SK-N-SH (cell line): ENCODE results near the gene S100A9. TPM values are rescaled to one million over a fixed set of nuclear protein-coding genes. Genes with fewer than 3 reads are reported as not detected.

Source experiments
- CTCF ChIA-PET: fragments of 300-600, 350-600 bp; formaldehyde crosslinking; extraction: SDS; loops from one replicate; lab custom pipeline; 2021; lab: Yijun Ruan, JAX
- POLR2A ChIA-PET: fragments of 350-600 bp; sonication (Branson Sonifier 250); formaldehyde crosslinking; extraction: SDS; loops from one replicate; lab custom pipeline; 2020; ENCODE audit warnings: antibody characterized with exemption, inconsistent platforms; lab: Yijun Ruan, JAX
- DNase-seq: peaks from one replicate; pipeline ENCODE4 v3.0.0; 2012
- H2AFZ ChIP-seq: fragments of 200-600 bp; sonication (generic); 2 replicates; pipeline ENCODE4 v1.8.1; 2016; ENCODE audit warnings: antibody characterized with exemption, mild to moderate bottlenecking, low read depth
- H3F3A ChIP-seq: fragments of 200-600 bp; sonication (generic); replicated peaks from 2 replicates; pipeline ENCODE3; 2016; ENCODE audit warnings: antibody characterized with exemption, mild to moderate bottlenecking; ENCODE audit not compliant: insufficient read depth
- H3K27ac ChIP-seq, 2 experiments: fragments of 200-500 bp in 1 of 2; fragments of 200-600 bp in 1 of 2; sonication (Bioruptor generic) in 1 of 2; sonication (generic), shearing (Covaris generic) in 1 of 2; 2 replicates each; pipeline versions ENCODE4 v1.5.1 to v1.6.1; 2014 to 2016; ENCODE audit warnings: low read depth in 2 of 2, inconsistent platforms in 1 of 2, low read length in 1 of 2, mild to moderate bottlenecking in 1 of 2, mixed read lengths in 1 of 2
- H3K27me3 ChIP-seq: fragments of 200-600 bp; sonication (generic), shearing (Covaris generic); 2 replicates; pipeline ENCODE4 v1.6.1; 2016; ENCODE audit warnings: mixed run types; ENCODE audit not compliant: insufficient read depth
- H3K36me3 ChIP-seq, 2 experiments: fragments of 200-500 bp in 1 of 2; fragments of 200-600 bp in 1 of 2; sonication (Bioruptor generic) in 1 of 2; sonication (generic) in 1 of 2; replicated peaks in 1 of 2; 2 replicates each; pipeline versions ENCODE3 to v1.5.1; 2014 to 2016; ENCODE audit warnings: low read length in 1 of 2, mild to moderate bottlenecking in 1 of 2; ENCODE audit not compliant: insufficient read depth in 2 of 2, control insufficient read depth in 1 of 2
- H3K4me1 ChIP-seq, 2 experiments: fragments of 200-500 bp in 1 of 2; fragments of 200-600 bp in 1 of 2; sonication (Bioruptor generic) in 1 of 2; sonication (generic), shearing (Covaris generic) in 1 of 2; 2 replicates each; pipeline versions ENCODE4 v1.5.1 to v1.6.1; 2014 to 2016; ENCODE audit warnings: low read depth in 1 of 2, low read length in 1 of 2, mixed run types in 1 of 2; ENCODE audit not compliant: insufficient read depth in 2 of 2, control insufficient read depth in 1 of 2
- H3K4me2 ChIP-seq: fragments of 200-600 bp; sonication (generic), shearing (Covaris generic); 2 replicates; pipeline ENCODE4 v1.6.1; 2017; ENCODE audit warnings: mixed run types
- H3K4me3 ChIP-seq, 2 experiments: fragments of 200-500 bp in 1 of 2; fragments of 200-600 bp in 1 of 2; sonication (Bioruptor generic) in 1 of 2; sonication (generic), shearing (Covaris generic) in 1 of 2; 2 replicates each; pipeline versions ENCODE4 v1.5.1 to v1.8.1; 2014 to 2016; ENCODE audit warnings: low read depth in 2 of 2, inconsistent platforms in 1 of 2, low read length in 1 of 2, mild to moderate bottlenecking in 1 of 2, mixed read lengths in 1 of 2, moderate library complexity in 1 of 2
- H3K79me2 ChIP-seq: fragments of 200-600 bp; sonication (generic); 2 replicates; pipeline ENCODE4 v1.8.1; 2017; ENCODE audit warnings: mild to moderate bottlenecking; ENCODE audit not compliant: insufficient read depth
- H3K9ac ChIP-seq: fragments of 200-600 bp; sonication (generic); 2 replicates; pipeline ENCODE4 v1.6.1; 2017; ENCODE audit warnings: mixed run types
- H3K9me2 ChIP-seq: fragments of 200-600 bp; sonication (generic); 2 replicates; pipeline ENCODE4 v1.6.1; 2017; ENCODE audit warnings: mixed run types
- H3K9me3 ChIP-seq: fragments of 200-600 bp; sonication (generic); 2 replicates; pipeline ENCODE4 v1.6.1; 2017; ENCODE audit warnings: mixed run types, mild to moderate bottlenecking, moderate library complexity
- H4K20me1 ChIP-seq: fragments of 200-600 bp; sonication (generic); 2 replicates; pipeline ENCODE4 v1.6.1; 2017; ENCODE audit warnings: mild to moderate bottlenecking, mixed run types; ENCODE audit not compliant: insufficient read depth
- CTCF ChIP-seq: fragments of 200-600 bp; sonication (generic); IDR thresholded peaks from 2 replicates; pipeline ENCODE4 v1.6.1; 2017; ENCODE audit warnings: antibody characterized with exemption, mild to moderate bottlenecking, moderate library complexity
- ELF1 ChIP-seq: IDR thresholded peaks from 2 replicates; pipeline ENCODE4 v1.4.0; 2012
- EP300 ChIP-seq, 2 experiments: IDR thresholded peaks; 2 replicates each; pipeline versions ENCODE4 v1.4.0 to v1.6.1; 2012; ENCODE audit warnings: borderline replicate concordance in 1 of 2, low read depth in 1 of 2, low read length in 1 of 2
- EZH2phosphoT487 ChIP-seq: fragments of 200-600 bp; sonication (generic); IDR thresholded peaks from 2 replicates; pipeline ENCODE4 v1.6.1; 2017; ENCODE audit warnings: low read depth, mixed run types, mild to moderate bottlenecking, antibody characterized with exemption, moderate library complexity, borderline replicate concordance
- GABPA ChIP-seq: IDR thresholded peaks from 2 replicates; pipeline ENCODE4 v1.4.0; 2012; ENCODE audit warnings: low read depth, mild to moderate bottlenecking
- GATA2 ChIP-seq: sonication (generic); formaldehyde crosslinking; IDR thresholded peaks from 2 replicates; pipeline ENCODE4 v1.5.0; 2020; ENCODE audit warnings: mild to moderate bottlenecking, missing genetic modification reagents
- IRF3 ChIP-seq: fragments of 150-350 bp; IDR thresholded peaks from 2 replicates; pipeline ENCODE4 v1.6.1; 2016; ENCODE audit warnings: mild to moderate bottlenecking, low read depth, low read length
- MEF2A ChIP-seq: IDR thresholded peaks from 2 replicates; pipeline ENCODE4 v1.4.0; 2012; ENCODE audit warnings: low read depth, borderline replicate concordance
- NFIC ChIP-seq: IDR thresholded peaks from 2 replicates; pipeline ENCODE4 v1.4.0; 2012; ENCODE audit warnings: borderline replicate concordance
- RAD21 ChIP-seq: IDR thresholded peaks from 2 replicates; pipeline ENCODE4 v1.6.1; 2012; ENCODE audit warnings: mild to moderate bottlenecking, low read length
- RFX5 ChIP-seq: IDR thresholded peaks from 2 replicates; pipeline ENCODE4 v1.6.1; 2012; ENCODE audit warnings: mild to moderate bottlenecking, improper control_type of control experiment, low read length
- RXRA ChIP-seq: IDR thresholded peaks from 2 replicates; pipeline ENCODE4 v1.4.0; 2012; ENCODE audit warnings: low read depth, mild to moderate bottlenecking, borderline replicate concordance
- SIN3A ChIP-seq: IDR thresholded peaks from 2 replicates; pipeline ENCODE4 v1.6.1; 2012; ENCODE audit warnings: low read depth, mild to moderate bottlenecking, low read length, moderate library complexity, borderline replicate concordance
- SMC3 ChIP-seq: IDR thresholded peaks from 2 replicates; pipeline ENCODE4 v1.6.1; 2012; ENCODE audit warnings: low read depth, low read length, improper control_type of control experiment
- TAF1 ChIP-seq: IDR thresholded peaks from 2 replicates; pipeline ENCODE4 v1.6.1; 2012; ENCODE audit warnings: low read depth, mild to moderate bottlenecking, low read length, moderate library complexity, borderline replicate concordance
- TCF12 ChIP-seq: IDR thresholded peaks from 2 replicates; pipeline ENCODE4 v1.4.0; 2012
- WGBS: methylation state at CpG from one replicate; pipeline ENCODE4 v1.1.6; 2017; ENCODE audit warnings: low lambda C conversion rate; 5-methylcytosine and 5-hydroxymethylcytosine counted together
- polyA plus RNA-seq, 3 experiments: library from polyadenylated mRNA; depleted of rRNA; stranded (reverse); fragments of >200 nt; gene quantifications; 2 replicates each; pipeline ENCODE4 v1.2.3, GENCODE V29; 2012
- TF ChIP-seq, protein P1 (sequence below): IDR thresholded peaks from 2 replicates; pipeline ENCODE4 v1.6.1; 2012; ENCODE audit warnings: mild to moderate bottlenecking, low read depth, low read length, moderate library complexity
- TF ChIP-seq, protein P2 (sequence below): IDR thresholded peaks from 2 replicates; pipeline ENCODE4; 2012

The S100A9 gene
- polyA plus RNA-seq, 1 of the 3 experiments (the other 2 are of a cell fraction), result not detected

DNA sequence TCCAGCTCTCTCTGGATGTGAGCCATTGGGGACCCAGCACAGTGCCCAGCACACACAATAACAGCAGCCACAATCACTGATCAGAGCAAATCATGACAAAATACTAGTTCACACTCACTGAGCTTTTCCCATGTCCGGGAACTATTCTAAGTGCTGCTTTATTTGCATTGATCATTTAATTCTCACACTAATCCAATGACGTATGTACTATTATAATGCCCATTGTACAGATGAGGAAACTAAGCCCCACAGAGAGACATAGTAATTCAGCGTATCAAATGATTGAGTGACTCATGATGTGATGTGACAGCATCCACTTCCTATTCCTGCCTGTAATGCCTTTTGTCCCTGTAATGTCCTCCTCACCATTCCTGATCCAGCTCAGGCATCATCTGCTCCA, 35.2 kb downstream of the S100A9 start:
- no peak overlapping the region for H3K4me2 ChIP-seq
- H3K9me2 ChIP-seq, result no peaks in the 10 kb centered on the region
- H3K79me2 ChIP-seq, result no peaks in the 10 kb centered on the region
- peaks cover 46% of the 10 kb centered on the region for H3K27me3 ChIP-seq
- no peaks in the 10 kb centered on the region for H3K9me3 ChIP-seq
- H3F3A ChIP-seq, result no peaks in the 10 kb centered on the region
- H4K20me1 ChIP-seq, result no peaks in the 10 kb centered on the region
- CTCF ChIA-PET, result interaction anchor here (1.2 kb wide), 1 partner anchor 102 kb away, joined by 4 read pairs; no protein-coding TSS in a partner anchor
- WGBS, result 4% methylated on average over 3 of the region's 3 CpGs
- no peak for DNase-seq
- no peak overlapping the region for H3K4me3 ChIP-seq
- H3K36me3 ChIP-seq, result no peaks in the 10 kb centered on the region
- TF ChIP-seq EZH2phosphoT487, result no peak
- no peak for TF ChIP-seq SMC3
- no peak for TF ChIP-seq ELF1
- TF ChIP-seq, all 33 proteins: peak for 0
- Histone ChIP-seq H3K4me1 (no peaks in the 10 kb centered on the region), H2AFZ (no peak overlapping the region), H3K27ac (no peak overlapping the region), H3K9ac (no peak overlapping the region)
- POLR2A ChIA-PET, result no interaction called here

GRCh38 chr1:153393926-153394325, 36.3 kb downstream of the S100A9 start:
- Histone ChIP-seq H3K4me3 (no peak overlapping the region), H3K9me2 (no peaks in the 10 kb centered on the region), H4K20me1 (no peaks in the 10 kb centered on the region), H3K36me3 (no peaks in the 10 kb centered on the region), H3K4me1 (no peaks in the 10 kb centered on the region), H2AFZ (no peak overlapping the region), H3F3A (no peaks in the 10 kb centered on the region), H3K9me3 (no peaks in the 10 kb centered on the region), H3K79me2 (no peaks in the 10 kb centered on the region), H3K27me3 (peaks cover 46% of the 10 kb centered on the region), H3K9ac (no peak overlapping the region), H3K4me2 (no peak overlapping the region), H3K27ac (no peak overlapping the region)
- 6% methylated on average over 6 of the region's 6 CpGs for WGBS
- DNase-seq, result no peak
- TF ChIP-seq TCF12 (no peak), CTCF (no peak), SMC3 (no peak), NFIC (no peak), RXRA (no peak), GATA2 (CRISPR knock-in tag) (no peak), TAF1 (no peak), RAD21 (no peak), SIN3A (no peak), RFX5 (no peak), IRF3 (no peak), EP300 (IDR thresholded peaks at IDR 0.05; ENCODE audit: borderline replicate concordance in 1 of 2, low read depth in 1 of 2, low read length in 1 of 2) (no peak), MEF2A (no peak), EZH2phosphoT487 (no peak), GABPA (no peak)
- TF ChIP-seq, protein P1, sequence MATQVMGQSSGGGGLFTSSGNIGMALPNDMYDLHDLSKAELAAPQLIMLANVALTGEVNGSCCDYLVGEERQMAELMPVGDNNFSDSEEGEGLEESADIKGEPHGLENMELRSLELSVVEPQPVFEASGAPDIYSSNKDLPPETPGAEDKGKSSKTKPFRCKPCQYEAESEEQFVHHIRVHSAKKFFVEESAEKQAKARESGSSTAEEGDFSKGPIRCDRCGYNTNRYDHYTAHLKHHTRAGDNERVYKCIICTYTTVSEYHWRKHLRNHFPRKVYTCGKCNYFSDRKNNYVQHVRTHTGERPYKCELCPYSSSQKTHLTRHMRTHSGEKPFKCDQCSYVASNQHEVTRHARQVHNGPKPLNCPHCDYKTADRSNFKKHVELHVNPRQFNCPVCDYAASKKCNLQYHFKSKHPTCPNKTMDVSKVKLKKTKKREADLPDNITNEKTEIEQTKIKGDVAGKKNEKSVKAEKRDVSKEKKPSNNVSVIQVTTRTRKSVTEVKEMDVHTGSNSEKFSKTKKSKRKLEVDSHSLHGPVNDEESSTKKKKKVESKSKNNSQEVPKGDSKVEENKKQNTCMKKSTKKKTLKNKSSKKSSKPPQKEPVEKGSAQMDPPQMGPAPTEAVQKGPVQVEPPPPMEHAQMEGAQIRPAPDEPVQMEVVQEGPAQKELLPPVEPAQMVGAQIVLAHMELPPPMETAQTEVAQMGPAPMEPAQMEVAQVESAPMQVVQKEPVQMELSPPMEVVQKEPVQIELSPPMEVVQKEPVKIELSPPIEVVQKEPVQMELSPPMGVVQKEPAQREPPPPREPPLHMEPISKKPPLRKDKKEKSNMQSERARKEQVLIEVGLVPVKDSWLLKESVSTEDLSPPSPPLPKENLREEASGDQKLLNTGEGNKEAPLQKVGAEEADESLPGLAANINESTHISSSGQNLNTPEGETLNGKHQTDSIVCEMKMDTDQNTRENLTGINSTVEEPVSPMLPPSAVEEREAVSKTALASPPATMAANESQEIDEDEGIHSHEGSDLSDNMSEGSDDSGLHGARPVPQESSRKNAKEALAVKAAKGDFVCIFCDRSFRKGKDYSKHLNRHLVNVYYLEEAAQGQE, result no peak
- TF ChIP-seq, protein P2, sequence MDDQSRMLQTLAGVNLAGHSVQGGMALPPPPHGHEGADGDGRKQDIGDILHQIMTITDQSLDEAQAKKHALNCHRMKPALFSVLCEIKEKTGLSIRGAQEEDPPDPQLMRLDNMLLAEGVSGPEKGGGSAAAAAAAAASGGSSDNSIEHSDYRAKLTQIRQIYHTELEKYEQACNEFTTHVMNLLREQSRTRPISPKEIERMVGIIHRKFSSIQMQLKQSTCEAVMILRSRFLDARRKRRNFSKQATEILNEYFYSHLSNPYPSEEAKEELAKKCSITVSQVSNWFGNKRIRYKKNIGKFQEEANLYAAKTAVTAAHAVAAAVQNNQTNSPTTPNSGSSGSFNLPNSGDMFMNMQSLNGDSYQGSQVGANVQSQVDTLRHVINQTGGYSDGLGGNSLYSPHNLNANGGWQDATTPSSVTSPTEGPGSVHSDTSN, result no peak
- CTCF ChIA-PET, result interaction anchor here (1.2 kb wide), 1 partner anchor 101 kb away, joined by 4 read pairs; no protein-coding TSS in a partner anchor
- POLR2A ChIA-PET, result no interaction called here
